IMR-90 (cell line): Measurements from ENCODE around the gene ZNF546. TPM values are rescaled to one million over a fixed set of nuclear protein-coding genes. Genes with fewer than 3 reads are reported as not detected.

Experiments used
- ATAC-seq: fragments of 200-7000 bp; cut with Tn5 transposase; 2 replicates; pipeline ENCODE4 v1.9.1; 2020; ENCODE audit warnings: low read depth, mild to moderate bottlenecking, moderate library complexity
- BruUV-seq: library from RNA; stranded (reverse); fragments of 400-500 nt; replicated peaks from 2 replicates; lab custom pipeline; 2021; lab: Mats Ljungman, UMichigan
- CTCF ChIA-PET: fragments of 300-600 bp; formaldehyde crosslinking; extraction: SDS; loops from one replicate; lab custom pipeline; 2021; ENCODE audit warnings: antibody characterized with exemption; lab: Yijun Ruan, JAX
- POLR2A ChIA-PET: fragments of 300-600 bp; sonication (Branson Sonifier 250); formaldehyde crosslinking; loops from one replicate; lab custom pipeline; 2022; ENCODE audit warnings: antibody characterized with exemption; ENCODE audit not compliant: unreplicated experiment; lab: Charles Lee
- DNase-seq: peaks from one replicate; pipeline ENCODE4 v3.0.0; 2013
- H2AFZ ChIP-seq: replicated peaks from 2 replicates; pipeline ENCODE3; 2013; ENCODE audit warnings: low read length, mild to moderate bottlenecking; ENCODE audit not compliant: poor library complexity
- H2AK5ac ChIP-seq: 2 replicates; pipeline ENCODE4 v1.6.1; 2013; ENCODE audit warnings: low read depth, low read length, inconsistent platforms
- H2AK9ac ChIP-seq: replicated peaks from 2 replicates; pipeline ENCODE3; 2013; ENCODE audit warnings: mild to moderate bottlenecking, low read depth, low read length, moderate library complexity; ENCODE audit not compliant: poor library complexity
- H2BK120ac ChIP-seq: 2 replicates; pipeline ENCODE4 v1.6.1; 2013; ENCODE audit warnings: low read depth, low read length, inconsistent platforms
- H2BK15ac ChIP-seq: 3 replicates; pipeline ENCODE4 v1.6.1; 2013; ENCODE audit warnings: low read depth, low read length, inconsistent platforms
- H2BK20ac ChIP-seq: 2 replicates; pipeline ENCODE4 v1.6.1; 2013; ENCODE audit warnings: low read depth, mild to moderate bottlenecking, inconsistent platforms, low read length, moderate library complexity
- H2BK5ac ChIP-seq: 2 replicates; pipeline ENCODE4 v1.6.1; 2013; ENCODE audit warnings: mild to moderate bottlenecking, low read depth, low read length, inconsistent platforms; ENCODE audit not compliant: poor library complexity, severe bottlenecking
- H3K14ac ChIP-seq: replicated peaks from 2 replicates; pipeline ENCODE4 v1.6.1; 2013; ENCODE audit warnings: low read depth, low read length, inconsistent platforms
- H3K18ac ChIP-seq: 2 replicates; pipeline ENCODE4 v1.6.1; 2013; ENCODE audit warnings: low read depth, low read length, control low read depth
- H3K23ac ChIP-seq: 2 replicates; pipeline ENCODE4 v1.6.1; 2013; ENCODE audit warnings: low read depth, low read length, inconsistent platforms
- H3K27ac ChIP-seq: 2 replicates; pipeline ENCODE4 v1.5.1; 2013; ENCODE audit warnings: mild to moderate bottlenecking, control low read depth, low read length; ENCODE audit not compliant: insufficient read depth
- H3K27me3 ChIP-seq: 2 replicates; pipeline ENCODE4 v1.6.1; 2013; ENCODE audit warnings: low read length; ENCODE audit not compliant: control insufficient read depth, insufficient read depth
- H3K36me3 ChIP-seq: 2 replicates; pipeline ENCODE4 v1.6.1; 2013; ENCODE audit warnings: low read length, mixed read lengths; ENCODE audit not compliant: control insufficient read depth, insufficient read depth
- H3K4ac ChIP-seq: 2 replicates; pipeline ENCODE4 v1.6.1; 2013; ENCODE audit warnings: low read depth, low read length, inconsistent platforms
- H3K4me1 ChIP-seq: 2 replicates; pipeline ENCODE4 v1.6.1; 2013; ENCODE audit warnings: low read length, mixed read lengths; ENCODE audit not compliant: control insufficient read depth, insufficient read depth
- H3K4me2 ChIP-seq: 2 replicates; pipeline ENCODE4 v1.6.1; 2013; ENCODE audit warnings: low read depth, mild to moderate bottlenecking, control low read depth, low read length, moderate library complexity
- H3K4me3 ChIP-seq: 2 replicates; pipeline ENCODE4 v1.5.1; 2013; ENCODE audit warnings: low read depth, mild to moderate bottlenecking, control low read depth, low read length, moderate library complexity; ENCODE audit not compliant: insufficient read depth
- H3K56ac ChIP-seq: 2 replicates; pipeline ENCODE4 v1.6.1; 2013; ENCODE audit warnings: low read length, inconsistent platforms; ENCODE audit not compliant: insufficient read depth; ENCODE audit errors: extremely low read depth
- H3K79me1 ChIP-seq, 2 experiments: 2 replicates each; pipeline ENCODE4 v1.6.1; 2013; ENCODE audit warnings: low read length in 2 of 2, inconsistent platforms in 1 of 2, low read depth in 1 of 2
- H3K9ac ChIP-seq: 2 replicates; pipeline ENCODE4 v1.6.1; 2013; ENCODE audit warnings: low read depth, low read length, control low read depth
- H3K9me1 ChIP-seq: 2 replicates; pipeline ENCODE4 v1.6.1; 2013; ENCODE audit warnings: low read length, inconsistent platforms; ENCODE audit not compliant: insufficient read depth
- H3K9me3 ChIP-seq: 2 replicates; pipeline ENCODE4 v1.6.1; 2013; ENCODE audit warnings: low read length; ENCODE audit not compliant: control insufficient read depth, insufficient read depth
- H4K20me1 ChIP-seq: 2 replicates; pipeline ENCODE4 v1.6.1; 2013; ENCODE audit warnings: low read length, inconsistent platforms; ENCODE audit not compliant: insufficient read depth
- H4K5ac ChIP-seq: 2 replicates; pipeline ENCODE4 v1.6.1; 2013; ENCODE audit warnings: mild to moderate bottlenecking, low read depth, low read length, control low read depth
- H4K8ac ChIP-seq, 2 experiments: 2 replicates each; pipeline ENCODE4 v1.6.1; 2013; ENCODE audit warnings: low read depth in 2 of 2, low read length in 2 of 2, control low read depth in 1 of 2, inconsistent platforms in 1 of 2
- H4K91ac ChIP-seq: 2 replicates; pipeline ENCODE4 v1.6.1; 2013; ENCODE audit warnings: low read depth, low read length, inconsistent platforms; ENCODE audit not compliant: insufficient read depth
- CEBPB ChIP-seq: IDR thresholded peaks from 2 replicates; pipeline ENCODE4 v1.6.1; 2012; ENCODE audit warnings: low read depth, low read length, improper control_type of control experiment
- FOS ChIP-seq: fragments of 150-350 bp; IDR thresholded peaks from 2 replicates; pipeline ENCODE4 v1.6.1; 2016; ENCODE audit warnings: low read depth, low read length
- MAZ ChIP-seq: IDR thresholded peaks from 2 replicates; pipeline ENCODE4 v1.6.1; 2012; ENCODE audit warnings: low read depth, mild to moderate bottlenecking, low read length, improper control_type of control experiment, moderate library complexity, borderline replicate concordance
- MXI1 ChIP-seq: IDR thresholded peaks from 2 replicates; pipeline ENCODE4 v1.6.1; 2012; ENCODE audit warnings: low read depth, mild to moderate bottlenecking, low read length, moderate library complexity, borderline replicate concordance
- POLR2A ChIP-seq: IDR thresholded peaks from 2 replicates; pipeline ENCODE4 v1.6.1; 2012; ENCODE audit warnings: mild to moderate bottlenecking, low read depth, low read length
- RCOR1 ChIP-seq: IDR thresholded peaks from 2 replicates; pipeline ENCODE4 v1.6.1; 2012; ENCODE audit warnings: mild to moderate bottlenecking, low read length, improper control_type of control experiment; ENCODE audit not compliant: insufficient replicate concordance
- RFX5 ChIP-seq: IDR thresholded peaks from 2 replicates; pipeline ENCODE4 v1.8.0; 2012; ENCODE audit warnings: low read depth, mild to moderate bottlenecking, low read length, moderate library complexity
- WGBS, 2 experiments: methylation state at CpG; one replicate each; pipeline versions ENCODE4 v1.1.5 to v1.1.7; 2013; ENCODE audit warnings: missing lambda C conversion rate in 2 of 2; ENCODE audit not compliant: insufficient read length in 1 of 2; ENCODE audit errors: extremely low coverage in 2 of 2; 5-methylcytosine and 5-hydroxymethylcytosine counted together
- dilution Hi-C: fragments of 300-500 bp; cut with HindIII; formaldehyde crosslinking; loops from one replicate; pipeline ENCODE4 v1.14.3; 2018; ENCODE audit warnings: low sequenced_read_pairs; ENCODE audit not compliant: unreplicated experiment
- in situ Hi-C: fragments of 300-500 bp; cut with MboI; formaldehyde crosslinking; loops from 3 replicates; pipeline ENCODE4 v1.14.3; 2019; ENCODE audit warnings: low sequenced_read_pairs, inconsistent platforms, mixed read lengths
- intact Hi-C: fragments of 100-400 bp; cut with micrococcal nuclease; formaldehyde crosslinking; loops from 2 replicates; pipeline ENCODE4 v1.10.0; 2022
- polyA plus RNA-seq, 3 experiments: library from polyadenylated mRNA; depleted of rRNA; stranded (reverse); fragments of >200 nt; gene quantifications; 2 replicates each; pipeline ENCODE4 v1.2.3, GENCODE V29; 2012; ENCODE audit warnings: low replicate concordance in 1 of 3
- total RNA-seq: library from RNA; depleted of rRNA; stranded (reverse); fragments of >200 nt; gene quantifications from 2 replicates; pipeline ENCODE4 v1.2.3, GENCODE V29; 2012
- TF ChIP-seq, protein P1 (sequence below): conservative IDR thresholded peaks from 2 replicates; pipeline ENCODE4 v1.5.1; 2012; ENCODE audit warnings: mild to moderate bottlenecking, low read depth, low read length, improper control_type of control experiment
- TF ChIP-seq, protein P2 (sequence below): fragments of 150-350 bp; IDR thresholded peaks from 2 replicates; pipeline ENCODE4 v1.6.1; 2017; ENCODE audit warnings: mild to moderate bottlenecking, antibody characterized with exemption, low read length, low read depth

ZNF546 gene
- total and polyA plus RNA-seq, 2 of the 4 experiments (the other 2 are of a cell fraction) = 1.6 to 6.5 TPM

DNA sequence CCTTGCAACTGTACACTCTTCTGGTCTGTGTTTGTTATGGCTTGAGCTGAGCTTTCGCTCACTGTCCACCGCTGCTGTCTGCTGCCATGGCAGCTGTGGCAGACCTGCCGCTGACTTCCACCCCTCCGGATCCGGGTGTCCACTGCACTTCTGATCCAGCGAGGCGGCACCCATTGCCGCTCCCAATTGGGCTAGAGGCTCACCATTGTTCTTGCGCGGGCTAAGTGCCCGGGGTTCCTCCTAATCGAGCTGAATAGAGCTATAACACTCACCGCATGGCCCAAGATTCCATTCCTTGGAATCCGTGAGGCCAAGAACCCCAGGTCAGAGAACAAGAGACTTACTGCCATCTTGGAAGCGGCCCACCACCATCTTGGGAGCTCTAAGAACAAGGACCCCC lies 28.1 kb upstream of the ZNF546 start:
- Histone ChIP-seq H4K8ac (no peak overlapping the region), H4K91ac (no peak overlapping the region), H3K9me1 (no peaks in the 10 kb centered on the region), H3K27me3 (no peaks in the 10 kb centered on the region), H2AFZ (no peak overlapping the region), H3K9ac (no peak overlapping the region), H2AK5ac (no peak overlapping the region), H3K4me2 (no peak overlapping the region), H2BK20ac (no peak overlapping the region), H3K79me1 (peaks cover 13 to 29% of the 10 kb centered on the region in 2 experiments), H3K4me3 (no peak overlapping the region), H3K9me3 (no peaks in the 10 kb centered on the region), H3K56ac (no peak overlapping the region), H2BK5ac (no peak overlapping the region), H3K36me3 (peaks cover 11% of the 10 kb centered on the region), H3K14ac (no peak overlapping the region), H3K18ac (no peak overlapping the region), H3K27ac (no peak overlapping the region), H2BK15ac (no peak overlapping the region), H4K20me1 (peaks cover 4% of the 10 kb centered on the region; the same call in 1 of the 2 replicates), H4K5ac (no peak overlapping the region), H3K4me1 (peaks cover 2% of the 10 kb centered on the region; the same call in 1 of the 2 replicates), H3K23ac (no peak overlapping the region), H3K4ac (no peak overlapping the region), H2AK9ac (no peak overlapping the region), H2BK120ac (no peak overlapping the region)
- POLR2A ChIA-PET = no interaction called here
- CTCF ChIA-PET = no interaction called here
- BruUV-seq = no TSS peak
- 99% methylated on average over 12 of the region's 15 CpGs; no CpG with 5 or more reads in 1 of the 2 experiments for WGBS, 2 experiments
- intact Hi-C loops = no loop called here
- DNase-seq (no peak), ATAC-seq (no peak)
- dilution Hi-C loops = no loop called here
- in situ Hi-C loops = loop anchor here (5.0 kb wide), 1 partner anchor 176 kb away; no protein-coding TSS in a partner anchor
- TF ChIP-seq RCOR1 = no peak
- TF ChIP-seq RFX5 = no peak
- no peak for TF ChIP-seq FOS
- TF ChIP-seq, protein P1, sequence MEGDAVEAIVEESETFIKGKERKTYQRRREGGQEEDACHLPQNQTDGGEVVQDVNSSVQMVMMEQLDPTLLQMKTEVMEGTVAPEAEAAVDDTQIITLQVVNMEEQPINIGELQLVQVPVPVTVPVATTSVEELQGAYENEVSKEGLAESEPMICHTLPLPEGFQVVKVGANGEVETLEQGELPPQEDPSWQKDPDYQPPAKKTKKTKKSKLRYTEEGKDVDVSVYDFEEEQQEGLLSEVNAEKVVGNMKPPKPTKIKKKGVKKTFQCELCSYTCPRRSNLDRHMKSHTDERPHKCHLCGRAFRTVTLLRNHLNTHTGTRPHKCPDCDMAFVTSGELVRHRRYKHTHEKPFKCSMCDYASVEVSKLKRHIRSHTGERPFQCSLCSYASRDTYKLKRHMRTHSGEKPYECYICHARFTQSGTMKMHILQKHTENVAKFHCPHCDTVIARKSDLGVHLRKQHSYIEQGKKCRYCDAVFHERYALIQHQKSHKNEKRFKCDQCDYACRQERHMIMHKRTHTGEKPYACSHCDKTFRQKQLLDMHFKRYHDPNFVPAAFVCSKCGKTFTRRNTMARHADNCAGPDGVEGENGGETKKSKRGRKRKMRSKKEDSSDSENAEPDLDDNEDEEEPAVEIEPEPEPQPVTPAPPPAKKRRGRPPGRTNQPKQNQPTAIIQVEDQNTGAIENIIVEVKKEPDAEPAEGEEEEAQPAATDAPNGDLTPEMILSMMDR = no peak
- no peak for TF ChIP-seq POLR2A
- TF ChIP-seq MAZ = no peak
- TF ChIP-seq MXI1 = no peak
- TF ChIP-seq, protein P2, sequence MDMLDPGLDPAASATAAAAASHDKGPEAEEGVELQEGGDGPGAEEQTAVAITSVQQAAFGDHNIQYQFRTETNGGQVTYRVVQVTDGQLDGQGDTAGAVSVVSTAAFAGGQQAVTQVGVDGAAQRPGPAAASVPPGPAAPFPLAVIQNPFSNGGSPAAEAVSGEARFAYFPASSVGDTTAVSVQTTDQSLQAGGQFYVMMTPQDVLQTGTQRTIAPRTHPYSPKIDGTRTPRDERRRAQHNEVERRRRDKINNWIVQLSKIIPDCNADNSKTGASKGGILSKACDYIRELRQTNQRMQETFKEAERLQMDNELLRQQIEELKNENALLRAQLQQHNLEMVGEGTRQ = no peak
- TF ChIP-seq CEBPB = no peak
